HEK293 (cell line): Measurements from ENCODE around the gene BRD1.

Source experiments
- ELK4 ChIP-seq: IDR thresholded peaks from 2 replicates; pipeline ENCODE4 v1.6.1; 2011; ENCODE audit warnings: mild to moderate bottlenecking, low read depth, low read length, borderline replicate concordance
- PRDM10 ChIP-seq: fragments of 450-650 bp; formaldehyde crosslinking; IDR thresholded peaks from 2 replicates; pipeline ENCODE4 v1.5.1; 2016; ENCODE audit warnings: missing biosample characterization, missing genetic modification characterization
- PRDM4 ChIP-seq: fragments of 450-650 bp; formaldehyde crosslinking; IDR thresholded peaks from 2 replicates; pipeline ENCODE4 v1.5.1; 2017; ENCODE audit warnings: missing biosample characterization, missing genetic modification characterization
- REPIN1 ChIP-seq: fragments of 450-650 bp; formaldehyde crosslinking; IDR thresholded peaks from 2 replicates; pipeline ENCODE4 v1.5.1; 2017; ENCODE audit warnings: missing biosample characterization, missing genetic modification characterization, low read depth
- YY2 ChIP-seq: fragments of 450-650 bp; formaldehyde crosslinking; IDR thresholded peaks from 2 replicates; pipeline ENCODE4 v1.5.1; 2016; ENCODE audit warnings: missing biosample characterization, missing genetic modification characterization
- ZBTB26 ChIP-seq: fragments of 450-650 bp; formaldehyde crosslinking; optimal IDR thresholded peaks from 2 replicates; pipeline ENCODE3; 2016; ENCODE audit warnings: missing biosample characterization, mild to moderate bottlenecking, missing genetic modification characterization
- ZBTB49 ChIP-seq: fragments of 450-650 bp; formaldehyde crosslinking; IDR thresholded peaks from 2 replicates; pipeline ENCODE4 v1.5.1; 2016; ENCODE audit warnings: missing biosample characterization, missing genetic modification characterization, low read depth
- ZFP37 ChIP-seq: fragments of 450-650 bp; formaldehyde crosslinking; IDR thresholded peaks from 2 replicates; pipeline ENCODE4 v1.5.1; 2016; ENCODE audit warnings: missing biosample characterization, missing genetic modification characterization
- ZIC2 ChIP-seq: fragments of 450-650 bp; formaldehyde crosslinking; IDR thresholded peaks from 2 replicates; pipeline ENCODE4 v1.5.1; 2016; ENCODE audit warnings: missing biosample characterization, missing genetic modification characterization
- ZNF16 ChIP-seq: fragments of 450-650 bp; formaldehyde crosslinking; IDR thresholded peaks from 2 replicates; pipeline ENCODE4 v1.5.1; 2016; ENCODE audit warnings: low read depth, missing biosample characterization, missing genetic modification characterization
- ZNF214 ChIP-seq: fragments of 450-650 bp; formaldehyde crosslinking; IDR thresholded peaks from 2 replicates; pipeline ENCODE4 v1.5.1; 2017; ENCODE audit warnings: missing biosample characterization, mild to moderate bottlenecking, missing genetic modification characterization, borderline replicate concordance
- ZNF350 ChIP-seq: fragments of 450-650 bp; formaldehyde crosslinking; IDR thresholded peaks from 2 replicates; pipeline ENCODE4 v1.5.0; 2017; ENCODE audit warnings: missing biosample characterization, mild to moderate bottlenecking, missing genetic modification characterization
- ZNF398 ChIP-seq: fragments of 450-650 bp; formaldehyde crosslinking; IDR thresholded peaks from 2 replicates; pipeline ENCODE4 v1.5.1; 2017; ENCODE audit warnings: missing biosample characterization, missing genetic modification characterization
- ZNF548 ChIP-seq: fragments of 450-650 bp; formaldehyde crosslinking; IDR thresholded peaks from 2 replicates; pipeline ENCODE4 v1.5.1; 2016; ENCODE audit warnings: missing biosample characterization, missing genetic modification characterization
- ZNF571 ChIP-seq: fragments of 450-650 bp; formaldehyde crosslinking; IDR thresholded peaks from 2 replicates; pipeline ENCODE4 v1.5.0; 2017; ENCODE audit warnings: missing biosample characterization, missing genetic modification characterization
- ZNF624 ChIP-seq: fragments of 450-650 bp; formaldehyde crosslinking; IDR thresholded peaks from 2 replicates; pipeline ENCODE4 v1.5.1; 2017; ENCODE audit warnings: missing biosample characterization, missing genetic modification characterization
- ZNF658 ChIP-seq: fragments of 450-650 bp; formaldehyde crosslinking; IDR thresholded peaks from 2 replicates; pipeline ENCODE4; 2016; ENCODE audit warnings: missing biosample characterization, missing genetic modification characterization
- ZNF677 ChIP-seq: fragments of 450-650 bp; IDR thresholded peaks from 2 replicates; pipeline ENCODE4 v1.5.0; 2018; ENCODE audit warnings: missing biosample characterization, mild to moderate bottlenecking, missing genetic modification characterization, moderate library complexity
- ZNF777 ChIP-seq: fragments of 450-650 bp; formaldehyde crosslinking; IDR thresholded peaks from 2 replicates; pipeline ENCODE4 v1.5.1; 2017; ENCODE audit warnings: missing biosample characterization, missing genetic modification characterization, borderline replicate concordance
- ZNF785 ChIP-seq: fragments of 450-650 bp; formaldehyde crosslinking; IDR thresholded peaks from 2 replicates; pipeline ENCODE4 v1.5.1; 2016; ENCODE audit warnings: missing biosample characterization, missing genetic modification characterization
- ZSCAN4 ChIP-seq: fragments of 450-650 bp; formaldehyde crosslinking; IDR thresholded peaks from 2 replicates; pipeline ENCODE4 v1.5.1; 2017; ENCODE audit warnings: missing biosample characterization, missing genetic modification characterization

Gene BRD1

GRCh38 chr22:49826603-49827270 lies 936 bp downstream of the BRD1 start (continued):
- TF ChIP-seq ZNF398 (tag by site-specific recombination) (no peak), ELK4 (no peak), ZNF624 (tag by site-specific recombination) (no peak), REPIN1 (tag by site-specific recombination) (no peak), ZNF777 (tag by site-specific recombination) (no peak), ZNF350 (tag by site-specific recombination) (no peak), ZIC2 (tag by site-specific recombination) (peak; percentile 94), ZNF571 (tag by site-specific recombination) (no peak), YY2 (no peak; the same call in 1 of the 2 replicates), ZNF548 (tag by site-specific recombination) (no peak), ZBTB26 (tag by site-specific recombination) (peak; percentile 85), ZNF658 (tag by site-specific recombination) (no peak), ZSCAN4 (tag by site-specific recombination) (no peak), ZFP37 (no peak), ZBTB49 (tag by site-specific recombination) (no peak), ZNF214 (no peak), ZNF677 (tag by site-specific recombination) (no peak), PRDM10 (tag by site-specific recombination) (no peak), ZNF16 (tag by site-specific recombination) (no peak), PRDM4 (tag by site-specific recombination) (no peak), ZNF785 (tag by site-specific recombination) (no peak)
- TF ChIP-seq, all 188 proteins: peak for 12
